Transverse colon (tissue), 4 donors: ENCODE data around the gene IP6K1. TPM values are rescaled to one million over a fixed set of nuclear protein-coding genes. Genes with fewer than 3 reads are reported as not detected.

Experiments used
- DNase-seq: peaks from one replicate; pipeline ENCODE4 v3.0.0-alpha.2; 2019
- H3K27ac ChIP-seq, 4 donors: fragments of 200-600 bp; sonication (generic); 2 replicates each; pipeline ENCODE4 v1.5.1; 2016 to 2018; ENCODE audit warnings: inconsistent platforms in 4 of 4
- H3K27me3 ChIP-seq: fragments of 200-600 bp; sonication (generic); 2 replicates; pipeline ENCODE4 v1.5.1; 2017; ENCODE audit warnings: inconsistent platforms
- H3K36me3 ChIP-seq, 4 donors: fragments of 200-600 bp; sonication (generic); 2 replicates each; pipeline ENCODE4 v1.5.1; 2017 to 2019; ENCODE audit warnings: inconsistent platforms in 4 of 4
- H3K4me1 ChIP-seq, 4 donors: fragments of 200-600 bp; sonication (generic); 2 replicates each; pipeline ENCODE4 v1.5.1; 2017 to 2020; ENCODE audit warnings: inconsistent platforms in 4 of 4
- H3K4me3 ChIP-seq, 4 donors: fragments of 200-600 bp; sonication (generic); 1 replicate in 1 of 4; 2 replicates in 3 of 4; pipeline versions ENCODE4 v1.5.1 to v1.6.1; 2017 to 2019; ENCODE audit warnings: inconsistent platforms in 4 of 4
- H3K9me3 ChIP-seq, 2 donors: fragments of 200-600 bp; sonication (generic); 2 replicates each; pipeline ENCODE4 v1.5.1; 2017 to 2019; ENCODE audit warnings: inconsistent platforms in 2 of 2
- CTCF ChIP-seq, 5 experiments: fragments of 200-600 bp in 3 of 5; fragments of 450-650 bp in 2 of 5; sonication (generic) in 3 of 5; IDR thresholded peaks; 1 replicate in 2 of 5; 2 replicates in 3 of 5; pipeline ENCODE4 v1.5.1; 2016 to 2017; ENCODE audit warnings: antibody characterized with exemption in 5 of 5, inconsistent platforms in 3 of 5, mild to moderate bottlenecking in 2 of 5, moderate library complexity in 1 of 5
- EP300 ChIP-seq: sonication (generic); formaldehyde crosslinking; IDR thresholded peaks from one replicate; pipeline ENCODE4 v1.6.1; 2017; ENCODE audit warnings: antibody characterized with exemption, low read depth
- POLR2A ChIP-seq: fragments of 450-650 bp; IDR thresholded peaks from one replicate; pipeline ENCODE4 v1.6.1; 2016; ENCODE audit warnings: antibody characterized with exemption, mild to moderate bottlenecking, moderate library complexity
- POLR2AphosphoS5 ChIP-seq, 3 donors: sonication (generic); formaldehyde crosslinking; IDR thresholded peaks; one replicate each; pipeline ENCODE4 v1.6.1; 2016; ENCODE audit warnings: antibody characterized with exemption in 3 of 3
- WGBS, 2 donors: methylation state at CpG; one replicate each; pipeline ENCODE4 v1.1.5; 2018; ENCODE audit warnings: low coverage in 1 of 2; 5-methylcytosine and 5-hydroxymethylcytosine counted together
- in situ Hi-C, 4 donors: fragments of 200-750 bp; cut with MboI; loops; one replicate each; pipeline versions ENCODE4 v1.15.0 to v1.15.1; 2017; ENCODE audit warnings: low sequenced_read_pairs in 3 of 4, low pct_ligation_motif_present in 1 of 4, low pct_unique_long_range_greater_than_20kb in 1 of 4
- intact Hi-C: fragments of 100-400 bp; cut with DNase I; formaldehyde crosslinking; loops from one replicate; pipeline ENCODE4 v1.15.1; 2023; ENCODE audit warnings: low total_unique reads
- total RNA-seq, 4 donors: library from RNA; depleted of rRNA; stranded (reverse); fragments of >200 nt; gene quantifications; one replicate each; pipeline ENCODE4 v1.1.0, GENCODE V29; 2016

Gene IP6K1
- total RNA-seq, 4 donors from 2014 or later = 20.5 to 40.7 (median 39.7) TPM

GRCh38 chr3:49713336-49714105 lies 72.8 kb downstream of the IP6K1 start:
- Histone ChIP-seq H3K4me1 (peaks cover 2 to 4% (median 2%) of the 10 kb centered on the region in 4 donors), H3K27ac (no peak overlapping the region), H3K9me3 (no peaks in the 10 kb centered on the region), H3K27me3 (no peaks in the 10 kb centered on the region), H3K36me3 (no peaks in the 10 kb centered on the region), H3K4me3 (no peak overlapping the region)
- intact Hi-C loops = no loop called here
- TF ChIP-seq CTCF (IDR thresholded peaks at IDR 0.05) = no peak
- TF ChIP-seq EP300 = no peak
- no peak for TF ChIP-seq POLR2AphosphoS5 (IDR thresholded peaks at IDR 0.05)
- no peak for TF ChIP-seq POLR2A
- in situ Hi-C loops = no loop called here
- WGBS, 2 donors = 93% methylated on average over 25 of the region's 25 CpGs; no CpG with 5 or more reads in 1 of the 2 donors
- DNase-seq = no peak

- Histone ChIP-seq H3K36me3 (no peaks in the 10 kb centered on the region), H3K27ac (no peak overlapping the region), H3K9me3 (no peaks in the 10 kb centered on the region), H3K27me3 (no peaks in the 10 kb centered on the region), H3K4me1 (no peaks in the 10 kb centered on the region), H3K4me3 (no peak overlapping the region)
- no peak for DNase-seq
- TF ChIP-seq EP300 (no peak), POLR2A (no peak), POLR2AphosphoS5 (IDR thresholded peaks at IDR 0.05) (no peak)
- in situ Hi-C loops = no loop called here
- WGBS, 2 donors = 70% methylated on average over 7 of the region's 7 CpGs; no CpG with 5 or more reads in 1 of the 2 donors
- intact Hi-C loops = no loop called here
These were observed 73.6 kb downstream of the IP6K1 start for GRCh38 chr3:49712631-49713317.

- intact Hi-C loops = no loop called here
- Histone ChIP-seq H3K4me1 (no peaks in the 10 kb centered on the region), H3K4me3 (no peak overlapping the region), H3K27ac (no peak overlapping the region), H3K27me3 (no peaks in the 10 kb centered on the region), H3K9me3 (no peaks in the 10 kb centered on the region), H3K36me3 (no peaks in the 10 kb centered on the region)
- no peak for TF ChIP-seq EP300
- no peak for DNase-seq
- in situ Hi-C loops = no loop called here
- WGBS, 2 donors = 99% methylated on average over 8 of the region's 11 CpGs; no CpG with 5 or more reads in 1 of the 2 donors
These were observed 74.2 kb downstream of the IP6K1 start for GRCh38 chr3:49712166-49712565.

GRCh38 chr3:49711489-49711888 lies 74.9 kb downstream of the IP6K1 start:
- H3K9me3 ChIP-seq = no peaks in the 10 kb centered on the region
- TF ChIP-seq POLR2A (no peak), POLR2AphosphoS5 (IDR thresholded peaks at IDR 0.05) (no peak), CTCF (IDR thresholded peaks at IDR 0.05) (no peak), EP300 (no peak)
- H3K27ac ChIP-seq = no peak overlapping the region
- H3K4me3 ChIP-seq = no peak overlapping the region
- 86% methylated on average over 5 of the region's 5 CpGs; no CpG with 5 or more reads in 1 of the 2 donors for WGBS, 2 donors
- no peaks in the 10 kb centered on the region for H3K4me1 ChIP-seq
- no peaks in the 10 kb centered on the region for H3K36me3 ChIP-seq
- no peak for DNase-seq
- intact Hi-C loops (no loop called here), in situ Hi-C loops (no loop called here)
- H3K27me3 ChIP-seq = no peaks in the 10 kb centered on the region

GRCh38 chr3:49709852-49710251 lies 76.5 kb downstream of the IP6K1 start:
- TF ChIP-seq CTCF (IDR thresholded peaks at IDR 0.05) (no peak), POLR2A (no peak), EP300 (no peak), POLR2AphosphoS5 (IDR thresholded peaks at IDR 0.05) (no peak)
- Histone ChIP-seq H3K27me3 (no peaks in the 10 kb centered on the region), H3K4me3 (no peak overlapping the region), H3K36me3 (no peaks in the 10 kb centered on the region), H3K4me1 (no peaks in the 10 kb centered on the region), H3K9me3 (no peaks in the 10 kb centered on the region), H3K27ac (no peak overlapping the region)
- DNase-seq = no peak
- in situ Hi-C loops (loop anchor here in 1 of 4 donors (10.0 kb wide), 1 partner anchor 135 kb away; no protein-coding TSS in a partner anchor), intact Hi-C loops (loop anchor here (10.0 kb wide), 2 partner anchors 135 to 195 kb away; partner anchors contain the start of gene MST1R)
- 96 to 97% methylated on average over 6 to 8 of the region's 8 CpGs for WGBS, 2 donors
